NCI-H524 (cell line): ENCODE data around the gene UCN2.

ENCODE experiments used
- DNase-seq, 2 experiments: peaks; one replicate each; lab custom pipeline; 2025; lab: John Stamatoyannopoulos, UW

The UCN2 gene

GRCh38 chr3:48563382-48563918, at the start of gene UCN2:
Gene UCN2 (minus strand): TSS chr3:48563781. CDS start chr3:48563124, 657 bp downstream.
- DNase-seq: peak; percentile 12 to 59

DNA sequence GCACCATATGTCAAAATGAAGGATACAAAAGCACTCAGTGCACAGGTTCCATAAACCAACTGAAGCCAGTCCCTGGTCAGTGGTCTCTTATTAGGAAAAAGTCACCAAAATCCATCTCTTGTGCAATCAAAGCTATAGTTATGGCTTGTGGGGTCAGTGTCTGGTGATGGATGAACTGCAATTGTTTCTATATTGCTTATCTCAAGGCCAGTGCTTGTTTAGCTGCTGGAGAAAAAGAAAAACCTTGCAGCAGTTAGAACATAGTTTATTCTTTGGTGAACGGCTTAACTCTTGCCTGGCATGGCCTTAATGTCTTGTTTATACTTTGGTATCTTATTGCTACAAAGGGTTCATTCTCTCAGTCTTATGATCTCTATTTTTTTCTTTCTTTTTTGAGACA, 48.7 kb upstream of the UCN2 start:
- DNase-seq: no peak

- DNase-seq: peak; percentile 67 to 89
These were observed 45.8 kb upstream of the UCN2 start, which contains the start of gene UQCRC1 for GRCh38 chr3:48609088-48610005. Gene UQCRC1 (minus strand): TSS chr3:48609646. CDS start chr3:48609620, 26 bp downstream.

GRCh38 chr3:48607519-48607918, 43.9 kb upstream of the UCN2 start:
- DNase-seq: no peak

- DNase-seq: no peak
These were observed 38.0 kb upstream of the UCN2 start for GRCh38 chr3:48601622-48601994.

DNA sequence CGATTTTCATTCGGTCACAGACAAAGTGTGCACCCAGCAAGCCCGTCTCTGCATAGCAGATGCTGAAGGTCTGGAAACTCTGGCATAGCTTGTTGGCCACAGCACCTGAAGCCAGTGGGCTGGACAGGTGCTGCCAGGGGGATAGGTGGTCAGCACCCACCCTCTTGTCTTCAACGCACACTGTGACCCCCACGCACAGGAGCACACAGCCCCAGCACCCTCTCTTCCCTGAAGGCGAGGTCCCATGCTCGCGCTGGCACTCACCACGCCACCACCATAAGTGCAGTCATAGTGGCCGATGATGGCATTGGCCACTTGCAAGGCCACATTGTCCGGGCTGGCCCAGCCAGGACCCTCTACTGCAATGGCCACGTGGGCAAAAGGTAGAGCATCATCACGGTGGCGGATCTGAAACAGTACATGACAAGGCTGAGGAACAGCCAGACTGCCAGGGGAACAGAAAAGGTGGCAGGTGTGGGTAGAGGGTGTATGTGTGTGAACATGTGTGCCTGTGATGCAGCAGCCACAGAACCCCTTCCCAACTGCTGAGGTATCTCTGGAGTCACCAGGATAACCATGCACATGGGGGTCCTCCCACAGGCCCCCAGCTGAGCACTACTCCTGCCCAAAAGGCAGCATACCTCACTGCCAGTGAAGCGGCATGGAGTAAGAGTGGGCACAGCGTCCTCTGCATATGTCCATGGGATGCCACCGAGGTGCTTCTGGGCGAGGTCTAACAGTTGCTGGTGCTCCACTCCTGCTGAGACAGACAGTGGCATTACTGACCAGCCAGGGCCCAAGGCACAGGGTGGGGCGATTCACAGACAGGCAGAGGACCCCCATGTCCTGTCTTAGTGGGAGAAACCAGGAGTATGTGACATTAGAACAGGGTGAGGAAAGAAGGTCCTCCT, 37.4 kb upstream of the UCN2 start:
- no peak for DNase-seq

- no peak for DNase-seq
These were observed 36.1 kb upstream of the UCN2 start for GRCh38 chr3:48599509-48600285.

- DNase-seq: no peak
These were observed 35.5 kb upstream of the UCN2 start for GRCh38 chr3:48599077-48599501.

DNA sequence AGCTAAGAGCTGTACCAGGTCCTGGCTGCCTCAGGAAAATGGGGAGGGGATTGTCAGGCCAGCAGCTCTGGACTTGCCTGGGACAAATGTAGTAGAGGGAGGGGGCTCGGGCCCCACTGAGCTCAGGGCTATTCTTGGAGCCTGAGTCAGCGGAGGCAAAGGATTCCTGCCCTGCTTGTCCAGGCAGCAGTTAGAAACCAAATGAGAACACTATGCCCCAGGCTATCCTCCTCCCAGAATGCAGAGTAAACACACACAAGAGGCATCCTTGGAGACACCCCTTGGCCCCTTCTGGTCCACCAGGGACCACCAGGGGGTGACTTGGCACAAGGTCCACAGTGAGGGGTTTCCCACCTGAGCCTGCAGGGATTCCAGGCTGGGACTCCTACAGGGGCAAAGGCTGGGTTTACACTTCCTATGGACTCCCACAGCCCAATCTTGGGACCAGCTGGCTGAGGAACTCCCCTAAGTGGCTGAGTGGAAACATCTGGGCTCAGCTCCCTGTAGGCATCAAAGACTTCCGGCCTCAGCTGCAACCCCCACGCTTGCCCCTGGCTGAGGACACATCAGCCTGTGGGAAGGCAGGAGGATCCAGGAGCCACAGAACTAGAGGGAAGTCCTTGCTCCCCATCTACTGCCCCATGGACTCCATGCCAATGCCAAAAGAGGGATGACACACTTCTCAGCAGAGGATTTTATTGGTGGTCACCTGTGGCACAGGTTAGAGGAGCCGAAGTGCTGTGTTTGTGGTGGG, 34.9 kb upstream of the UCN2 start:
- DNase-seq: peak in 1 of 2 experiments; percentile 18

- DNase-seq: no peak
These were observed 33.8 kb upstream of the UCN2 start for GRCh38 chr3:48597408-48597800.

DNA sequence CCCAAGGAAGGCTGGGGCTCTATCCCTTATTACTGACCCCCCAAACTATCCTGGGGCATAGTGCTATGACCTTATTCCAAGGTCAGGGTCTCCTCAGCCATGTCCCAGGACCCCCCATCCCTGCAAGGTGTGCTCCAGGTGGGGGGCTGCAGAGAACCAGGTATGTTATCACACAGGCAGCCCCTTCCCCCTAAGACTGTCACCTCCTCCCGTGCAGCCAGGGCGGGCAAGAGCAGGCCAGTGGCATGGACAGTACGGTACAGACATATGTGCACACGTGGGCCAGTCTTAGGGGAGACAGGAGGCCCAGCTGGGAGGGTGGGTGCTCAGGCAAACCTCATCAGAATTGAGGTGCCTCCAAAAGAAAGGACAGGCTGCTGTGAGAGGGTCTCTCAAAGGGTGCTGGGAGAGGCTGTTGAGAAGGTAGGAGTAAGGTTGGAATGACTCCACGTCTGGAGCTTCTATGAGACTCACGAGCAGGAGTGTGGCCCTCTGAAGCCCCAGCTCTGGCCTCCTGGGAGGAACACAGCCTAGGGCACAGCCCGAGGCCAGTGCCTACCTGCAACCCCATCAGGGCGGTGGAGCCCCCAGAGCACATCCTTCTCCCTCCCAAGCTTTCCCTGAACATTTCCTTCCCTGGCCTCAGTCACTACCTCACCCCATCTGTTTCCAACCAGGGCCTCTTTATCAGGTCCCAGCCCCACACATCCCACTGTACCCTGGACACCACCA, 33.3 kb upstream of the UCN2 start:
- no peak for DNase-seq

GRCh38 chr3:48596157-48596556, 32.6 kb upstream of the UCN2 start:
- DNase-seq: no peak

GRCh38 chr3:48595526-48596121, 32.0 kb upstream of the UCN2 start:
- peak in 1 of 2 experiments; percentile 47 for DNase-seq

DNA sequence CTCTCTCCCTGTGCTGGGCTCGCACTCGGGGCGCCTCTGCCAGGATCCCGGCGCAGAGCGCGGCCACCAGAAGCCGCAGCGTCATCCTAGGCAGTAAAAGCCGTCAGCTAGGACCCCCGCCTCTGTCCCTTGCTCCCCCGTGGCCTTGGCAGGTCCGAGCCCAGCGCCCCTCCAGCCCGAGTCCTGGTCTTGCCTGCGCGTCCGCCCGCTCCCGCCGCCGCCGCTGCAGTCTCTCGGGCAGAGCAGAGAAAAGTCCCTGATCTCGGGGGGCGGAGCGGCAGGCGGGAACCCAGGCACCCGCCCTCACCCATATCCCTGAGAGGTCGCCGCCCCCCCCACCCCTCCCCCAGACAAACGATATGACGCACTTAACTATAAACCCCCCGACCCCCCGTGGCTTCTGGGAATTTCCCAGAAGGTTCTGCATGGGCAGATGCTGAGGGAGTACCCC, 31.5 kb upstream of the UCN2 start, which contains the start of gene COL7A1:
TSS of gene COL7A1 (minus strand) at position 255 of the 451 bp plus-strand sequence. CDS start at position 85, 170 bp downstream.
- no peak for DNase-seq

DNA sequence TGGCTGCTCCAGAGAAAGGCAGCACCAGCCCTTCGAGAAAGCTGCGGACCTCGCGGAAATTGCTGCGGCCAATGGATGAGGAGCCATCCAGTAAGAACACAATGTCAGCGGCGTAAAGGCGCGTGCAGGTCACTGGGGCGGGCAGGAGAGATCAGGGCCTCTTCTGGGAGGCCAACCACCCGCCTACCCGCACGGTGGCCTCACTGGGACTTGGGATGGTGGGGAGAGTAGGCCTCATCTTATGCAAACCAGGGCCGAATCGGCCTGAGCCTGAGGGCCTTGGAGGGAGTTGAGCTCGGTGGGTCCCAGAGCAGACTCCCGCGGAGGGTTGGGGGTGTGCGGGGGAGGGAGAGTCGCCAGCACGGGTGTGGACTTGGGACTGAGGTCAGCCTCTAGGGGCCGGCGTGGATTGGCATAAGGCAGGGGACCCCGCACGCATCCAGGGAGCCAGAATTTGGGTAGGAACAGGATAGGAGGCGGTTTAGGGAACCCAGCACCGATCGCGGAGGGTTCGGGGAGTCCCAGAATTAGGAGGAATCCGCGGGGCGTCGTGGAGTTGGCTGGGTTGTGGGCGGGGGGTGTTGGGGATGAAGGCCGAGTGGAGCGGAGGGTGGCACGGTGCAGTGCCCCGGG, 31.0 kb upstream of the UCN2 start:
- DNase-seq: no peak

DNA sequence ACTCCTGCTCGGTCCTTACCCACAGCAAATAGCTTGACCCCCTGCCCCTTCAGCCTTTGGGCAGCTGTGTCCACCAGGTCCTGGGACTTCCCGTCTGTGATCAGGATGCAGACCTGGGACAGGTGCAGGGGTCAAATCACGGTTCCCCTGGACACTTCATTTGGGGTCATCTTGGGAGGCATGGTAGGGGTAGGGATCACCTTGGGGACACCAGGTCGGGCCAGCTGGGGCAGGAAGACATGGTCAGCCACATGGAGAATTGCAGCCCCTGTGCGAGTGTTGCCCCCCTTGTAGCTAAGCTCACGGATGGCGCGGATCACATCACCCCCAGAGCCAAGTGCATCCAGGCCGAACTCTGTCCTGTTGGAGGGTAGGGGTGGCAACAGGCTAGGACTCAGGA, 29.8 kb upstream of the UCN2 start:
- no peak for DNase-seq

- DNase-seq: no peak
These were observed 29.0 kb upstream of the UCN2 start for GRCh38 chr3:48592519-48593087.

- no peak for DNase-seq
These were observed 28.4 kb upstream of the UCN2 start for GRCh38 chr3:48591886-48592518.
